ENCODE data around the gene MYO1D.

GRCh38 chr17:32833076-32833475, 43.8 kb downstream of the MYO1D start:
- TF ChIP-seq ZC3H10 (CRISPR knock-in tag; IDR thresholded peaks at IDR 0.05) (no peak), ZNF565 (CRISPR knock-in tag; conservative IDR thresholded peaks at IDR 0.05; ENCODE audit: low read depth) (no peak), ZNF8 (CRISPR knock-in tag; IDR thresholded peaks at IDR 0.05) (no peak), ARNTL (CRISPR knock-in tag; IDR thresholded peaks at IDR 0.05; ENCODE audit: borderline replicate concordance, low read depth) (no peak), SNAI2 (CRISPR knock-in tag; IDR thresholded peaks at IDR 0.05) (no peak), PATZ1 (CRISPR knock-in tag; IDR thresholded peaks at IDR 0.05; ENCODE audit: borderline replicate concordance) (no peak), ZFP3 (CRISPR knock-in tag; IDR thresholded peaks at IDR 0.05) (no peak), GLIS3 (CRISPR knock-in tag; IDR thresholded peaks at IDR 0.05) (no peak), ISL1 (CRISPR knock-in tag; IDR thresholded peaks at IDR 0.05) (no peak), OSR1 (CRISPR knock-in tag; IDR thresholded peaks at IDR 0.05) (no peak), CSDC2 (CRISPR knock-in tag; IDR thresholded peaks at IDR 0.05) (no peak), ZFP30 (CRISPR knock-in tag; IDR thresholded peaks at IDR 0.05) (no peak), ZNF70 (CRISPR knock-in tag; IDR thresholded peaks at IDR 0.05) (no peak), CREB5 (CRISPR knock-in tag; IDR thresholded peaks at IDR 0.05; ENCODE audit: low read depth) (no peak)
